HFFc6 (cell line): Measurements from ENCODE around the gene MYO1D. TPM values are rescaled to one million over a fixed set of nuclear protein-coding genes. Genes with fewer than 3 reads are reported as not detected.

Experiments
- DNase-seq: peaks from one replicate; pipeline ENCODE4 v3.0.0-alpha.2; 2018
- H3K27ac Mint-ChIP-seq: 2 replicates; pipeline ENCODE4 v1.8.0; 2020; ENCODE audit warnings: mild to moderate bottlenecking, mixed read lengths
- H3K27me3 Mint-ChIP-seq: 2 replicates; pipeline ENCODE4 v1.8.0; 2021; ENCODE audit warnings: mild to moderate bottlenecking, moderate library complexity, mixed read lengths; ENCODE audit not compliant: insufficient read depth
- H3K36me3 Mint-ChIP-seq: 2 replicates; pipeline ENCODE4 v1.8.0; 2021; ENCODE audit warnings: low read depth, mixed read lengths
- H3K4me1 Mint-ChIP-seq: 2 replicates; pipeline ENCODE4 v1.8.0; 2020; ENCODE audit warnings: low read depth, mixed read lengths
- H3K4me3 Mint-ChIP-seq: 2 replicates; pipeline ENCODE4 v1.8.0; 2020; ENCODE audit warnings: mild to moderate bottlenecking, moderate library complexity, mixed read lengths
- H3K9me3 Mint-ChIP-seq: 2 replicates; pipeline ENCODE4 v1.8.0; 2020; ENCODE audit warnings: mild to moderate bottlenecking, mixed read lengths
- total RNA-seq, 6 experiments: library from RNA; stranded (reverse); fragmentation: NEBNext Ultra II Directional; extraction: Animal tissue kit (Norgen Biotek cat#: 25700); gene quantifications; 2 replicates in 1 of 6; 3 replicates in 5 of 6; pipeline ENCODE4 v1.2.3, GENCODE V29; 2021
- TF ChIP-seq, protein P1 (sequence below): fragments of 200-600 bp; sonication (generic); IDR thresholded peaks from 2 replicates; pipeline ENCODE4 v1.5.0; 2021; ENCODE audit warnings: antibody characterized with exemption, mild to moderate bottlenecking

The MYO1D gene
- total RNA-seq, 6 experiments from 2014 or later, result 3.8 to 28.8 (median 4.8) TPM

DNA sequence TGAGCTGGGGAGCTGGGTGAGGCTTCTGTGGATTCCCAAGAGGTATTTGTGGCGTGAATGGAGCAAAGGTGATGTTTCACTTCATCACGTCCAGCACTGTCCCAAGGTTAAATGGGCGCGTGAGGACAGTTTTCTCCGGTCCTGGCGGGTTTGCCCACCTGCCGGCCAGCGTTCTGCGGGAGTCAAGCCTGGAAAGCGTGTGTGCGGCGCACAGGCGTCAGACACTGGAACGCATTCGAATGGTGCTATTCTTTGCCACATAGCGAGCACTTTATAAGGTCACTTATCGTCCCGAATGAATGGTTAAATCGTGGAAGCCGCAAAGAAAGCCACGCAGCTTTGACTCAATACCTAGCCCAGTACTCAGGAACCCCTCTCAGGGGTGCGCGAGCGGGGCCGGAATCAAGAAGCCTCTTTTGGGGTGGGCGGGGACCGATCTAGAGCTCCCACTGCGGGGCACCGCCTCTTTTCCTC, 433.1 kb downstream of the MYO1D start:
- Mint-ChIP-seq H3K4me3 (peak overlapping the region; percentile 86), H3K9me3 (no peaks in the 10 kb centered on the region), H3K4me1 (peaks cover 35% of the 10 kb centered on the region), H3K27ac (peak overlapping the region; percentile 91; the same call in 1 of the 2 replicates), H3K36me3 (peaks cover 24% of the 10 kb centered on the region), H3K27me3 (no peaks in the 10 kb centered on the region; the same call in none of the 2 replicates)
- no peak for DNase-seq
- TF ChIP-seq, protein P1, sequence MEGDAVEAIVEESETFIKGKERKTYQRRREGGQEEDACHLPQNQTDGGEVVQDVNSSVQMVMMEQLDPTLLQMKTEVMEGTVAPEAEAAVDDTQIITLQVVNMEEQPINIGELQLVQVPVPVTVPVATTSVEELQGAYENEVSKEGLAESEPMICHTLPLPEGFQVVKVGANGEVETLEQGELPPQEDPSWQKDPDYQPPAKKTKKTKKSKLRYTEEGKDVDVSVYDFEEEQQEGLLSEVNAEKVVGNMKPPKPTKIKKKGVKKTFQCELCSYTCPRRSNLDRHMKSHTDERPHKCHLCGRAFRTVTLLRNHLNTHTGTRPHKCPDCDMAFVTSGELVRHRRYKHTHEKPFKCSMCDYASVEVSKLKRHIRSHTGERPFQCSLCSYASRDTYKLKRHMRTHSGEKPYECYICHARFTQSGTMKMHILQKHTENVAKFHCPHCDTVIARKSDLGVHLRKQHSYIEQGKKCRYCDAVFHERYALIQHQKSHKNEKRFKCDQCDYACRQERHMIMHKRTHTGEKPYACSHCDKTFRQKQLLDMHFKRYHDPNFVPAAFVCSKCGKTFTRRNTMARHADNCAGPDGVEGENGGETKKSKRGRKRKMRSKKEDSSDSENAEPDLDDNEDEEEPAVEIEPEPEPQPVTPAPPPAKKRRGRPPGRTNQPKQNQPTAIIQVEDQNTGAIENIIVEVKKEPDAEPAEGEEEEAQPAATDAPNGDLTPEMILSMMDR, result no peak

Other genes starting within 250 kb of the MYO1D start
- gene TMEM98, start 51.0 kb upstream of the MYO1D start, total RNA-seq, result 10 to 100 TPM; 34.4 to 66.9 (median 38.5) TPM
- not detected for gene SPACA3, start 114.7 kb upstream of the MYO1D start, total RNA-seq